NCI-H460 (cell line): Measurements from ENCODE around the gene FPR1. TPM values are rescaled to one million over a fixed set of nuclear protein-coding genes. Genes with fewer than 3 reads are reported as not detected.

Source experiments
- DNase-seq: peaks from one replicate; pipeline ENCODE4 v3.0.0-alpha.2; 2016; ENCODE audit warnings: low read depth; ENCODE audit errors: extremely low read depth
- total RNA-seq: library from RNA; depleted of rRNA; stranded (reverse); fragments of >200 nt; shearing (Covaris generic); gene quantifications from 2 replicates; pipeline ENCODE4 v1.2.3, GENCODE V29; 2014; rRNA removed

Gene FPR1
- total RNA-seq, 1 experiment from 2014 or later: not detected

DNA sequence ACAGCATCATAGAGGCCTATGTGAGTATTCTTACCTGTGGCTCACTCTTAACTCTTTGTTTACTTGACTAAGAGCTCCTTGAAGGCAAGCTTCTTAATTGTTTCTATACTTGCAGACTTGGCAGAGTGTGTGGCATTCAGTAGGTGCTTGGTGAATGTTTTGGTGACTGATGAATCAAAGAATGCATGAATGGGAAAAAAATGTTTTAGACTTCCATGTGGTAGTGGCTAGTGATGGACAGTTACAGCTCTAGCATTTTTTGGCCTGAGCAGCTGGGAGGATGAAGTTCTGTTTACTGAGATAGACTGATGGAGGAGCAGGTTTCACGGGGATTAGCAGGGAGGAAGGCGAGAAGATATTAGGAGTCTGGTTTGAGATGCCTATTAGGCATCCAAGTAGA lies 41.5 kb downstream of the FPR1 start:
- DNase-seq: no peak

DNA sequence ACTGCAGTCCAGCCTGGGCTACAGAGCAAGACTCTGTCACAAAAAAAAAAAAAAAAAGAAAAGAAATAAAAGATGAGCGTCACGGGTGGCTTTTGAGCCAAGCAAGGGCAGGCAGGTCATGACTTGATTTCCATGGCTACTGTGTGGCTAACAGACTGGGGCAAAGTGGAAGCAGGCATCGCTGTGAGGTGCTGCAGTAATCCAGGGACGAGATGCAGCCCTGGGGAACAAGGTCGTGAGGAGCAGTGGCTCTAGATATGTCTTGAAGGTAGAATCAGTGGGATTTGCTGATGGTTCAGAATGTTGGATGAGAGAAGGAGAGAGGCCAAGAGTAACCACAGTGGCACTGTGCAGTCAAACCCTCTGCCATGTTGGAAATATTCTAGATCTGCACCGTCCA lies 42.1 kb downstream of the FPR1 start:
- no peak for DNase-seq

DNA sequence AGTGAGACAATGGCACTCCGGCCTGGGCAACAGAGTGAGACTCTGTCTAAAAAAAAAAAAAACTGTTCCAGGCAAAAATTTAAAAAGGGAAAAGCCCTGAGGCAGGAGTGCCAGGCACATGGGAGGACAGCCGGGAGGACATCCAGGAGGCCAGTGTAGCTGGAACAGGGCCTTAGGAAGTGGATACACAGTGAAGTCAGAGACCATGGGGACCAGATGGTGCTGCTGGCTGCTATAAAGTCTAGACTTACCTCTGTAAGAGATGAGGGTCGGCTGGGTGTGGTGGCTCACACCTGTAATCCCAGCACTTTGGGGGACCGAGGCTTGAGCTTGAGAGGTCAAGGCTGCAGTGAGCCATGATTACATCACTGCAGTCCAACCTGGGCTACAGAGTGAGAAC lies 42.9 kb downstream of the FPR1 start:
- no peak for DNase-seq

DNA sequence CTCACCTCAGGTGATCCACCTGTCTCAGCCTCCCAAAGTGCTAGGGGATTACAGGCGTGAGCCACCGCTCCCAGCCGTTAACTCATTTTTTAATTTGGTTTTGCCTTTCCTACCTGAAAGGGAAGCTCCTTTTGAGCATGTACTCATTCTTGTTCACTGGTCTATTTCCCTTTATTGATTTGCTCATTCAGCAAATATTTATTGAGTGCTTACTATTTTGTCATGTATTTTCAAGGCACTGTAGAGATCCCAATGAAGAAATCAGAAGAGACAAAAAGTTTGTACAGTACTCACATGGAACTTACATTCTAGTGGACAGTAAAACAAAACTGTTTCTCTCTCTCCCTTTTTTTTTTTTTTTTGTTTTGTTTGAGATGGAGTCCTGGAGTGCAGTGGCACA lies 44.8 kb downstream of the FPR1 start:
- DNase-seq: no peak

DNA sequence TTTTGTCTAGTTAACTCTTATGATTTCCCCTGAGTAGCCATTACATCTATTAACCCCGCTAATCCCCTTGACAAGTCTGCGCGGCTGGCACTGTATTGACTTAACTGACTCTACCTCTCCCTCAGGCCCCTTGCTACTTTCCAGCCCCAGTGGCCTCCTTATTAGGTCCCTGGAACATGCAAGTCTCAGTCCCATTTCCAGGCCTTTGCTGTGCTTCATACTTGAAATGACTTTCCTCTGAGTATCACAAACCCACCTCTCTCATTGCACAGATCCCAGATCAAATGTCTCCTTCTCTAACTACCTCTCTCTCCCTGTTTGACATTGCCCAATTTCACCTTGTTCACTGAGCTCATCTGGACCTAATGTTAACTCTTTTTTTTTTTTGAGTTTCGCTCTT lies 45.4 kb downstream of the FPR1 start:
- DNase-seq: no peak

DNA sequence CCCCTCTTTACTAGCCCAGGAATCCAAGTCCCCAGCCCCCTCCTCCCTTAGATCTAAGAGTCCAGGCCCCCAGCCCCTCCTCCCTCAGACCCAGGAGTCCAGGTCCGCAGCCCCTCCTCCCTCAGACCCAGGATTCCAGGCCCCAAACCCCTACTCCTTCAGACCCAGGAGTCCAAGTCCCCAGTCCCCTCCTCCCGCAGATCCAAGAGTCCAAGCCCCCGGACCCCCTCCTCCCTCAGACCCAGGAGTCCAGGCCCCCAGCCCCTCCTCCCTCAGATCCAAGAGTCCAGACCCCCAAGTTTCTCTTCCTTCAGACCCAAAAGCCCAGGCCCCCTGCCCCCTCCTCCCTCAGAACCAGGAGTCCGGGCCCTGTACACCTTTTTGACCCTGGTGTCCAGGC lies 47.1 kb downstream of the FPR1 start:
- no peak for DNase-seq

DNA sequence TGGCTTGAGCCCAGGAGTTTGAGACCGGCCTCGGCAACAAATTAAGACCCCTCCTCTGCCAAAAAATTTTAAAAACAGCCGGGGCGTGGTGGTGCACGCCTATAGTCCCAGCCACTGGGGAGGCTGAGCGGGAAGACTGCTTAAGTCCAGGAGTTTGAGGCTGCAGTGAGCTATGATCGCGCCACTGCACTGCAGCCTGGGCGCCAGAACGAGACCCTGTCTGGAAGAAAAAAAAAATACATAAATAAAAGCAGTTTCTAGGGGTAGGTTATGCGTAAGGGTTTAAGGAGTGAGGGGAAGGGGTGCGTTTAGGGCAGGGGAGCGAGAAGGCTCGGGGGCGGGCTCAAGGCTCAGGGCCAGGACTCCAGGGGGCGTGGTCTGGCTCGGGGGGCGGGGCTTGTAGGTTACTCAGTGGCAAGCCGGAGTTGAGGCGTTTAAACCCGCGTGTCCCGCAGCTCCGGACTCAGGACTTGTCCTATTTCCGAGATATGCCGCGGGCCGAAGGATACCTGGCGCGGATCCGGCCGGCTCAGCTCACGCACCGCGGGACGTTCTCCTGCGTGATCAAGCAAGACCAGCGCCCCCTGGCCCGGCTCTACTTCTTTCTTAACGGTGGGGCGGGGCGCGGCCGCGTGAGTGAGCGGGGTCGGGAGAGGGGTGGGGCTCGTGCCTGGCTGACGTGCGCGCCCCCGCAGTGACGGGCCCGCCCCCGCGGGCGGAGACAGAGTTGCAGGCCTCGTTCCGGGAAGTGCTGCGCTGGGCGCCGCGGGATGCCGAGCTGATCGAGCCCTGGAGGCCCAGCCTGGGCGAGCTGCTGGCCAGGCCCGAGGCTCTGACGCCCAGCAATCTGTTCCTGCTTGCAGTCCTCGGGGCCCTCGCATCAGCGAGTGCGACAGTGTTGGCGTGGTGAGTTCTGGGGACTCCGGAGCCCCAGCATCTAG lies 47.8 kb downstream of the FPR1 start:
- peak; percentile 82 for DNase-seq

DNA sequence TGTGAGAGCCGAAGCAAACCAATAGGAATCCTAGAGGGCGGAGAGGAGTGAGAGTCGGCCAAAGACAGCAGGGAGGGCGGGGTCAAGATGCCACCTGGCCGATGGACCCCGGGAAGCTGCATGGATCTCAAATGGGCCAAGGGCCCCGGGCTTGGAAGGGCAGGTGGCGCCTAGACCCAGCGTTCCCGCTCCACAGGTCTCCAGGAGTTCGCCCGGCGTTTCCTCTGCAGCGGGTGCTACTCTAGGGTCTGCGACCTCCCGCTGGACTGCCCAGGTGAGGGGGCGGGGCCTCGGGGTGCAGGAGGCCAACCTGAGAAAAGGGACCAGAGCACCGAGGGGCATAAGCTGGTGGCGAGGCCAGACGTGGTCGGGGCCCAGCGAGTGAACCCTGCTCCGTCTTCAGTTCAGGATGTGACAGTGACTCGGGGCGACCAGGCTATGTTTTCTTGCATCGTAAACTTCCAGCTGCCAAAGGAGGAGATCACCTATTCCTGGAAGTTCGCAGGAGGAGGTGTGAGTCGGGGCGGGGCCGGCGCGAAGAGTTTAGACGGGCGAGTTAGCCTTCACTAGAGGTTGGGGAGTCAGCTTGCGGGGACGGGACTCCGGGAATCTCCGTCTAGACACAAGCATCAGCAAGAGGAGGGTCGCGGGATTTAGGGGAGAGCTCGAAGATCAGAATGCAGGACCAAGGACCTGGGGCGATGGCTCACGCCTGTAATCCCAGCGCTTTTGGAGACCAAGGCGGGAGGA lies 48.7 kb downstream of the FPR1 start:
- DNase-seq: no peak

DNA sequence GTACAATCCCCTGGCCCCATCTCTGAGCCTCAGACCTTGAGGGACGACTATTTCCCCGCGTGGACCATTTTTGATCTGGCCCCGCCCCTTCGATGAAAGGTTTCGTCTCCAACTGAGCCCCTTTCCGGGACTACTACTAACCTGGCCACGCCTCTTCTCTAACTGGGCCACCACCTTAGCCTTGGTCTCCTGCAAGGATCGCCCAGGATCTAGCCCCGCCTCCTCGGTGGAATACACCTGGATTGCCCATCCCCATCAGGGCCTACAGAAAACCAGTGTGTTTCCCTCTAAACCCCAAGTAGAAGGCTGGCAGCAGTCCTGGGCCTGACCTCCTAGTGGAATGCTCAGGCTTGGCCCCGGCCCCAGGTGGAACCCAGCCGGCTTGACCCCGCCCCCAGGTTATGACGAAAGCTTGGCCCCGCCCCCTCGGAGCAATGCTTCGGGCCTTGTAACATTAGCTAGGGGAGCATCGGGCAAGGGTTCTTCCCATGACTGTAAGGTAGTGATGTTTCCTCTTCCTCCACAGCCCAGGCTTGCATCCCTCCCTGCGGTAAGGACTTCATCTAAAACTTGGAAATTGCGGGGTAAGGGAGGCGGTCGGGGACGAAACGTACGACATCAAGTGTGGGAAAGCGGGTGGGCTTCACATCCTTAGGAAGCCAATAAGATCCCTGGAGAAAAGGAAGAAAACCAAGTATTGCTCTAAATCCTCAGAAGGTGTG lies 49.4 kb downstream of the FPR1 start:
- DNase-seq: no peak

DNA sequence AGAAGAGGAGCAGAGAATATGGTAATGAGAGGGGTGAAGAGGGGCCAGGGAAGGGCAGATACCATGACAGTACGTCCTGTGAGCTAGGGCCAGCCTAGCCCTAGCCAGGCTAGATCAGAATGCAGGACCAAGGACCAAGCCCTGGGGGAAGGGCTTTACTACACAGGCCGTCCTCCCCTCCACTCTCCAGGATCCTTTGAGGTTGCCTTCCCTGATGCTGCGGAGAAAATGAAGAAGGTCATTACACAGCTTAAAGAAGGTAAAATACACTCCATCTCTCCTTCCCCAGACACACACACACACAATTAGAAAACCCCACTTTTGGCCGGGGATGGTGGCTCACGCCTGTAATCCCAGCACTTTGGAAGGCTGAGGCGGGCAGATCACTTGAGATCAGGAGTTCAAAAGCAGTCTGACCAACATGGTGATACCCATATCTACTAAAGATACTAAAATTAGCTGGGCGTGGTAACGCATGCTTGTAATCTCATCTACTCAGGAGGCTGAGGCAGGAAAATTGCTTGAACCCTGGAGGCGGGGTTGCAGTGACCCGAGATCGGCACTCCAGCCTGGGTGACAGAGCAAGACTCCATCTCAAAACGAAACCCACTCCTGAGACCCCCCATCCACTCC lies 50.1 kb downstream of the FPR1 start:
- DNase-seq: no peak

DNA sequence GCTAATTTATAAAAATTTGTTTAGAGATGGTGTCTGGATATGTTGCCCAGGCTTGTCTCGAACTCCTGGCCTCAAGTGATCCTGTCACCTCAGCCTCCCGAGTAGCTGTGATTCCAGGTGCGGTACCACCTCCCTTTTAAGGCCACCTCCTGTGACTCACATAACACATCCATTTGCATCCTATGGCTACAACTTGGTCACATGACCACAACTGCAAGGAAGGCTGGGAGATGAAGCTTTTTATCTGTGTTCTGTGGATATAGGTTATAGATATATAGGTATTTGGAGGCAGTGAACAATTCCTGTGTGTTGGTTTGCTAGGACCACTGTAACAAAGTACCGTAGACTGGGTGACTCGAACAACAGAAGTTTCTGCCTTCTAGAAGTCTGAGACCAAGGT lies 52.5 kb downstream of the FPR1 start:
- DNase-seq: no peak

DNA sequence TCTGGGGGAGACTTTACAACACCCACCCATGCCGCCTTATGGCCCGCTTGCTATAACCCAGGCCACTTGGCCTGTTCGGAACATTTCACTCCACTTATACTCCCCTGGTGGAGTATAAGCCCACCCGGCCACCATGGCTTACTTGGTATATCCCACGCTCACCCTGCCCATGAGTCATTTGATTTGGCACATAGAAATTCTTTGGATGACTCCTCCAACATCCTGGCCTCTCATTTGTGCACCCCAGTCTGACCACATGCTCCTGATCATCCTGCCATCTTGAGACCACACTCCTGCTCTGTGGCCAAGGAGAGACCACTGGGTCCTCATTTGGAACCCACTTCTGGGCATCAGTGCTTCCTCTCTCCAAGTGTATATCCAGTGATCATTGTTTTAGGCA lies 53.4 kb downstream of the FPR1 start:
- no peak for DNase-seq

DNA sequence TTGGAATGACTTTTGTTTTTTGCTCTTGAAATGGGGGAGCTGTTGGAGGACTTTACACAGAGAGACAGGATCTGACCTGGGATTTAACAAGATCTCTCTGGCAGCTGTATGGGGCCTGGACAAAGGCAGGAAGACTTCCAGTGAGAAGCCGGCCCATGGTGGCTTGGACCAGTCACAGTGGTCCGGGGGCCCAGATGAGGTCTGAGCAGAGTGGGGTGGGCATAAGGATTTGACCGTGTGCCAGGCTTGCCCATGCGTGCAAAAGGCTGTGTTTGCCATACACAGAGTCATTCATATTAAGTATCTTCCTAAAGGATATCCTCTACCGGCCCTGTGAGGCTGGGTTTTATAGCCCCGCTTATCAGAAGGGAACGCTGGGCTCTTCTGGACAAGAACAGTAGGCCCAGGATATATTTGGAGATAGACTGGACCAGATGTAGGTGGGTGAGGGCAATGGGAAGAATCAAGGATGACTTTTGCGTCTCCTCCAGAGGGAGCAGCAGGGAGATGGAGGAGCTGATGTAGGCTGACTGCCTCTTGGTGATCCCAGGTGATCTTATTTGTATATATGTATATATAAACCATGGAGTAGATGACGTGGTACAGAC lies 54.4 kb downstream of the FPR1 start:
- DNase-seq: no peak

DNA sequence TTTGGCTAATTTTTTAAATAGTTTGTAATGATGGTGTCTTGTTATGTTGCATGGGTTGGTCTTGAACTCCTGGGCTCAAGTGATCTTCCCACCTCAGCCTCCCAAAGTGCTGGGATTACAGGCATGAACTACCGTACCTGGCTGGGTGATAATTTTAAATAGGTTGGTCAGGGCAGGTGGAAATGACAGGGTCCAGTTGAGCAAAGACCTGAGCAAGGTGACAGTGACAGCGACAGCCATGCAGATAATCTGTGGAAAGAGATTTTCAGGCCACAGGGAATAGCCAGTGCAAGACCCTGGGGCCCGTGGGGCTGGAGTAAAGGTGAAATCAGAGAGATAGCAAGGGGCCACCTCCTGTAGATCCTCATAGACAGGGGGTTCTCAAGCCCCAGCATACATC lies 55.1 kb downstream of the FPR1 start:
- DNase-seq: no peak

Other genes with a start within 250 kb of the FPR1 start
- gene SIGLEC6, start 220.2 kb downstream of the FPR1 start, total RNA-seq: not detected in 2 replicates
- 2.9 and 3.4 TPM in 2 replicates for gene ZNF175, start 180.6 kb downstream of the FPR1 start, total RNA-seq
- gene SIGLEC5, start 121.5 kb downstream of the FPR1 start, total RNA-seq: not detected in 2 replicates
- not detected in 2 replicates for gene SIGLEC14, start 105.1 kb downstream of the FPR1 start, total RNA-seq
- gene SPACA6, start 58.5 kb downstream of the FPR1 start, total RNA-seq: 3.5 and 4.7 TPM in 2 replicates
- gene HAS1, start 27.9 kb downstream of the FPR1 start, total RNA-seq: not detected in 2 replicates
- not detected in 2 replicates for gene FPR2, start 9.3 kb upstream of the FPR1 start, total RNA-seq
- not detected in 2 replicates for gene FPR3, start 43.3 kb upstream of the FPR1 start, total RNA-seq
- gene ZNF577, start 136.1 kb upstream of the FPR1 start, total RNA-seq: 0.63 and 1.0 TPM in 2 replicates
- 0.49 and 1.3 TPM in 2 replicates for gene ZNF649, start 153.1 kb upstream of the FPR1 start, total RNA-seq
- gene ZNF613, start 175.6 kb upstream of the FPR1 start, total RNA-seq: 5.7 and 6.3 TPM in 2 replicates
- 5.7 and 7.0 TPM in 2 replicates for gene ZNF350, start 235.0 kb upstream of the FPR1 start, total RNA-seq